HG03354 (cell line): ENCODE results near the gene YIF1A.
"Not testable (repeated sequence)": the region's sequence is repeated elsewhere in the genome, so short reads cannot be mapped to it uniquely, and the experiment has no call there.

Experiments used
- ATAC-seq: cut with Tn5 transposase; IDR thresholded peaks from one replicate; pipeline ENCODE4 v1.9.1; 2021; ENCODE audit warnings: mild to moderate bottlenecking; ENCODE audit not compliant: unreplicated experiment, poor library complexity, severe bottlenecking

YIF1A gene

GRCh38 chr11:66261578-66261977, 27.4 kb downstream of the YIF1A start:
- no peak for ATAC-seq

GRCh38 chr11:66259956-66260355, 29.0 kb downstream of the YIF1A start:
- no peak for ATAC-seq

- ATAC-seq = no peak
Measured at GRCh38 chr11:66259225-66259624, 29.7 kb downstream of the YIF1A start.

- no peak for ATAC-seq
Measured at GRCh38 chr11:66258473-66258893, 30.5 kb downstream of the YIF1A start.

GRCh38 chr11:66253081-66253480, 35.9 kb downstream of the YIF1A start:
- not testable (repeated sequence) for ATAC-seq

GRCh38 chr11:66251809-66252208, 37.1 kb downstream of the YIF1A start:
- no peak for ATAC-seq

- ATAC-seq = no peak
Measured at GRCh38 chr11:66248903-66249302, 40.0 kb downstream of the YIF1A start.

- no peak for ATAC-seq
Measured at GRCh38 chr11:66247801-66248200, 41.1 kb downstream of the YIF1A start.

GRCh38 chr11:66247295-66247694, 41.6 kb downstream of the YIF1A start:
- no peak for ATAC-seq

GRCh38 chr11:66243782-66244535, 45.0 kb downstream of the YIF1A start:
- ATAC-seq = no peak

- no peak for ATAC-seq
Measured at GRCh38 chr11:66242095-66242765, 46.7 kb downstream of the YIF1A start.

- ATAC-seq = no peak
Measured at GRCh38 chr11:66240781-66241136, 48.2 kb downstream of the YIF1A start.

GRCh38 chr11:66239998-66240780, 48.8 kb downstream of the YIF1A start:
- no peak for ATAC-seq

- ATAC-seq = no peak
Measured at GRCh38 chr11:66239511-66239910, 49.4 kb downstream of the YIF1A start.

- no peak for ATAC-seq
Measured at GRCh38 chr11:66238786-66239413, 50.0 kb downstream of the YIF1A start.

- ATAC-seq = no peak
Measured at GRCh38 chr11:66237867-66238266, 51.1 kb downstream of the YIF1A start.

GRCh38 chr11:66235141-66235540, 53.8 kb downstream of the YIF1A start:
- no peak for ATAC-seq
